ENCODE results near the gene PROX2.

DNA sequence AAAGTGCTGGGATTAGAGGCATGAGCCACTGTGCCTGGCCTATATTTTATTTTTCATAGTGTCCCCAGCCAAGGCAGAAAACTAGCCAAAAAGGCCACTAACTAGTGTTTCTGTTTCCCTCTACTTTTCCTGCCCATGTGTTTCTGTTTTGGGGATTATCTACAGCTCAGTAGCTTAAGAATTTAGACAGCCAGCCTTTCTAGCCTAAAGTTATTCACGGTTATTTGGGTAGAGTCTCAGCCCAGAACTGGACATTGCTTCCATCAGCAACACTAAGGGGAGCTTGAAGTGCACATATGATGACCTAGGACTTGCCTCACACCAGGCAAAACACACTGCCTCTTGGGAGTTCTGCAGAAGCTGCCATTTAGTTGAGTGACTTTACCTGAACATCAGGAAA, 17.9 kb downstream of the PROX2 start:
- TF ChIP-seq, protein P1, sequence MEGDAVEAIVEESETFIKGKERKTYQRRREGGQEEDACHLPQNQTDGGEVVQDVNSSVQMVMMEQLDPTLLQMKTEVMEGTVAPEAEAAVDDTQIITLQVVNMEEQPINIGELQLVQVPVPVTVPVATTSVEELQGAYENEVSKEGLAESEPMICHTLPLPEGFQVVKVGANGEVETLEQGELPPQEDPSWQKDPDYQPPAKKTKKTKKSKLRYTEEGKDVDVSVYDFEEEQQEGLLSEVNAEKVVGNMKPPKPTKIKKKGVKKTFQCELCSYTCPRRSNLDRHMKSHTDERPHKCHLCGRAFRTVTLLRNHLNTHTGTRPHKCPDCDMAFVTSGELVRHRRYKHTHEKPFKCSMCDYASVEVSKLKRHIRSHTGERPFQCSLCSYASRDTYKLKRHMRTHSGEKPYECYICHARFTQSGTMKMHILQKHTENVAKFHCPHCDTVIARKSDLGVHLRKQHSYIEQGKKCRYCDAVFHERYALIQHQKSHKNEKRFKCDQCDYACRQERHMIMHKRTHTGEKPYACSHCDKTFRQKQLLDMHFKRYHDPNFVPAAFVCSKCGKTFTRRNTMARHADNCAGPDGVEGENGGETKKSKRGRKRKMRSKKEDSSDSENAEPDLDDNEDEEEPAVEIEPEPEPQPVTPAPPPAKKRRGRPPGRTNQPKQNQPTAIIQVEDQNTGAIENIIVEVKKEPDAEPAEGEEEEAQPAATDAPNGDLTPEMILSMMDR (IDR thresholded peaks at IDR 0.05), result no peak
- no peak for TF ChIP-seq POLR2A (IDR thresholded peaks at IDR 0.05)
